ENCODE measurements around the gene CAMKMT. TPM values are rescaled to one million over a fixed set of nuclear protein-coding genes. Genes with fewer than 3 reads are reported as not detected.

The CAMKMT gene
- total and polyA plus RNA-seq, 9 of the 15 experiments (the other 6 are each of a cell fraction or from before 2014, with no cell fraction given), result 1.6 to 15.3 (median 7.4) TPM

GRCh38 chr2:44684559-44684958 lies 322.8 kb downstream of the CAMKMT start:
- ATAC-seq (no peak), DNase-seq (ENCODE audit: extremely low read depth in 1 of 4, low spot score in 3 of 4) (no peak), FAIRE-seq (no peak)
- TF ChIP-seq ZNF395 (CRISPR knock-in tag; IDR thresholded peaks at IDR 0.05) (no peak), TEAD2 (tag; IDR thresholded peaks at IDR 0.05) (no peak), SRF (CRISPR knock-in tag; IDR thresholded peaks at IDR 0.05) (no peak), BRF1 (IDR thresholded peaks at IDR 0.05; ENCODE audit: borderline replicate concordance, extremely low read depth, insufficient read length) (no peak), COPS2 (conservative IDR thresholded peaks at IDR 0.05) (no peak), TGIF2 (CRISPR knock-in tag; IDR thresholded peaks at IDR 0.05) (no peak), TFE3 (CRISPR knock-in tag; IDR thresholded peaks at IDR 0.05) (no peak), KAT2B (IDR thresholded peaks at IDR 0.05; ENCODE audit: low read depth, low read length) (no peak), ZNF3 (CRISPR knock-in tag; IDR thresholded peaks at IDR 0.05) (no peak), XRCC3 (IDR thresholded peaks at IDR 0.05) (no peak)
- TF ChIP-seq, protein P1, sequence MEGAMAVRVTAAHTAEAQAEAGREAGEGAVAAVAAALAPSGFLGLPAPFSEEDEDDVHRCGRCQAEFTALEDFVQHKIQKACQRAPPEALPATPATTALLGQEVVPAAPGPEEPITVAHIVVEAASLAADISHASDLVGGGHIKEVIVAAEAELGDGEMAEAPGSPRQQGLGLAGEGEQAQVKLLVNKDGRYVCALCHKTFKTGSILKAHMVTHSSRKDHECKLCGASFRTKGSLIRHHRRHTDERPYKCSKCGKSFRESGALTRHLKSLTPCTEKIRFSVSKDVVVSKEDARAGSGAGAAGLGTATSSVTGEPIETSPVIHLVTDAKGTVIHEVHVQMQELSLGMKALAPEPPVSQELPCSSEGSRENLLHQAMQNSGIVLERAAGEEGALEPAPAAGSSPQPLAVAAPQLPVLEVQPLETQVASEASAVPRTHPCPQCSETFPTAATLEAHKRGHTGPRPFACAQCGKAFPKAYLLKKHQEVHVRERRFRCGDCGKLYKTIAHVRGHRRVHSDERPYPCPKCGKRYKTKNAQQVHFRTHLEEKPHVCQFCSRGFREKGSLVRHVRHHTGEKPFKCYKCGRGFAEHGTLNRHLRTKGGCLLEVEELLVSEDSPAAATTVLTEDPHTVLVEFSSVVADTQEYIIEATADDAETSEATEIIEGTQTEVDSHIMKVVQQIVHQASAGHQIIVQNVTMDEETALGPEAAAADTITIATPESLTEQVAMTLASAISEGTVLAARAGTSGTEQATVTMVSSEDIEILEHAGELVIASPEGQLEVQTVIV (CRISPR knock-in tag; IDR thresholded peaks at IDR 0.05; ENCODE audit: borderline replicate concordance), result no peak
- Histone ChIP-seq H3K27ac (ENCODE audit: extremely low read depth, low read depth, low read length) (no peak overlapping the region), H3K9me3 (replicated peaks; ENCODE audit: control insufficient read depth, insufficient read depth, low read depth, low read length) (no peaks in the 10 kb centered on the region), H3K4me3 (no peak overlapping the region), H3K4me2 (ENCODE audit: insufficient read depth, low read length) (no peak overlapping the region), H3K9ac (ENCODE audit: insufficient read depth in 1 of 2, low read depth in 2 of 2, low read length in 2 of 2) (no peak overlapping the region), H2AFZ (ENCODE audit: low read depth, low read length) (no peak overlapping the region), H3K79me2 (ENCODE audit: control insufficient read depth, insufficient read depth, low read length) (no peaks in the 10 kb centered on the region), H4K20me1 (replicated peaks; ENCODE audit: control insufficient read depth, insufficient read depth, low read length) (no peaks in the 10 kb centered on the region), H3K4me1 (replicated peaks in 1 of 2; ENCODE audit: control insufficient read depth in 2 of 2, insufficient read depth in 2 of 2, low read length in 2 of 2) (no peaks in the 10 kb centered on the region), H3K27me3 (ENCODE audit: control insufficient read depth in 2 of 2, insufficient read depth in 2 of 2, low read length in 2 of 2) (no peaks in the 10 kb centered on the region; a peak in 3 of 5 replicates), H3K36me3 (ENCODE audit: control insufficient read depth, insufficient read depth, low read length) (no peaks in the 10 kb centered on the region), H3K9me1 (ENCODE audit: control insufficient read depth, insufficient read depth, low read length) (no peaks in the 10 kb centered on the region)
- in situ Hi-C loops (cut with MboI), result no loop called here
- ChIA-PET POLR2A (no interaction called here), CTCF (ENCODE audit: low intra/inter-chr PET ratio) (no interaction called here)
- no TSS peak for BruUV-seq (replicated peaks)
- intact Hi-C loops (cut with micrococcal nuclease), result no loop called here
